ENCODE data around the gene PUS1.
"Not testable (repeated sequence)": the region's sequence is repeated elsewhere in the genome, so short reads cannot be mapped to it uniquely, and the experiment has no call there.

DNA sequence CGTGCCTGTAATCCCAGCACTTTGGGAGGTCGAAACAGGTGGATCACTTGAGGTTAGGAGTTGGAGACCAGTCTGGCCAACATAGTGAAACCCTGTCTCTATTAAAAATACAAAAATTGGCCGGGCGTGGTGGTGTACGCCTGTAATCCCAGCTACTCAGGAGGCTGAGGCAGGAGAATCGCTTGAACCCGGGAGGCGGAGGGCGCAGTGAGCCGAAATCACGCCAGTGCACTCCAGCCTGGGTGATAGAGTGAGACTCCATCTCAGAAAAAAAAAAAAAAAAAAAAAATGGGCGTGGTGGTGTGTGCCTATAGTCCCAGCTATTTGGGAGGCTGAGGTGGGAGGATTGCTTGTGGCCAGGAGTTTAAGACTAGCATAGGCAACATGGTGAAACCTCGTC is 25.4 kb downstream of the PUS1 start:
- TF ChIP-seq, protein P1, sequence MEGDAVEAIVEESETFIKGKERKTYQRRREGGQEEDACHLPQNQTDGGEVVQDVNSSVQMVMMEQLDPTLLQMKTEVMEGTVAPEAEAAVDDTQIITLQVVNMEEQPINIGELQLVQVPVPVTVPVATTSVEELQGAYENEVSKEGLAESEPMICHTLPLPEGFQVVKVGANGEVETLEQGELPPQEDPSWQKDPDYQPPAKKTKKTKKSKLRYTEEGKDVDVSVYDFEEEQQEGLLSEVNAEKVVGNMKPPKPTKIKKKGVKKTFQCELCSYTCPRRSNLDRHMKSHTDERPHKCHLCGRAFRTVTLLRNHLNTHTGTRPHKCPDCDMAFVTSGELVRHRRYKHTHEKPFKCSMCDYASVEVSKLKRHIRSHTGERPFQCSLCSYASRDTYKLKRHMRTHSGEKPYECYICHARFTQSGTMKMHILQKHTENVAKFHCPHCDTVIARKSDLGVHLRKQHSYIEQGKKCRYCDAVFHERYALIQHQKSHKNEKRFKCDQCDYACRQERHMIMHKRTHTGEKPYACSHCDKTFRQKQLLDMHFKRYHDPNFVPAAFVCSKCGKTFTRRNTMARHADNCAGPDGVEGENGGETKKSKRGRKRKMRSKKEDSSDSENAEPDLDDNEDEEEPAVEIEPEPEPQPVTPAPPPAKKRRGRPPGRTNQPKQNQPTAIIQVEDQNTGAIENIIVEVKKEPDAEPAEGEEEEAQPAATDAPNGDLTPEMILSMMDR (IDR thresholded peaks at IDR 0.05; ENCODE audit: low read length): not testable (repeated sequence)
- TF ChIP-seq EZH2 (IDR thresholded peaks at IDR 0.05; ENCODE audit: borderline replicate concordance, low read length): not testable (repeated sequence)

Measured in OCI-LY1 (cell line).